Nephron (organoid): ENCODE measurements around the gene DRC1.
"Not testable (repeated sequence)": the region's sequence is repeated elsewhere in the genome, so short reads cannot be mapped to it uniquely, and the experiment has no call there.

ENCODE experiments used
- H3K27ac Mint-ChIP-seq, 3 experiments: 2 replicates each; pipeline ENCODE4 v1.8.0; 2020; ENCODE audit warnings: mixed read lengths in 3 of 3, mild to moderate bottlenecking in 2 of 3, moderate library complexity in 1 of 3
- H3K27me3 Mint-ChIP-seq: 2 replicates; pipeline ENCODE4 v1.8.0; 2021; ENCODE audit warnings: low read depth, mild to moderate bottlenecking, moderate library complexity, mixed read lengths
- H3K36me3 Mint-ChIP-seq: 2 replicates; pipeline ENCODE4 v1.8.0; 2020; ENCODE audit warnings: low read depth, mixed read lengths
- H3K4me1 Mint-ChIP-seq: 2 replicates; pipeline ENCODE4 v1.8.0; 2020; ENCODE audit warnings: mixed read lengths
- H3K4me3 Mint-ChIP-seq, 3 experiments: 2 replicates each; pipeline ENCODE4 v1.8.0; 2020; ENCODE audit warnings: mild to moderate bottlenecking in 3 of 3, mixed read lengths in 3 of 3, moderate library complexity in 2 of 3
- H3K9me3 Mint-ChIP-seq: 2 replicates; pipeline ENCODE4 v1.8.0; 2020; ENCODE audit warnings: mixed read lengths
- CTCF ChIP-seq, 3 experiments: fragments of 200-600 bp; sonication (generic); IDR thresholded peaks; one replicate each; pipeline ENCODE4 v1.5.0; 2021; ENCODE audit warnings: antibody characterized with exemption in 3 of 3; ENCODE audit not compliant: unreplicated experiment in 3 of 3

DRC1 gene

GRCh38 chr2:26359886-26360473 lies 41.7 kb upstream of the DRC1 start:
- Mint-ChIP-seq H3K9me3 (no peaks in the 10 kb centered on the region), H3K27ac (no peak overlapping the region), H3K27me3 (no peaks in the 10 kb centered on the region), H3K36me3 (peaks cover 6% of the 10 kb centered on the region), H3K4me1 (peaks cover 22% of the 10 kb centered on the region), H3K4me3 (no peak overlapping the region)
- no peak for TF ChIP-seq CTCF (IDR thresholded peaks at IDR 0.05; ENCODE audit: unreplicated experiment in 3 of 3)

GRCh38 chr2:26363323-26363722 lies 38.4 kb upstream of the DRC1 start:
- Mint-ChIP-seq H3K27ac (no peak overlapping the region), H3K9me3 (no peaks in the 10 kb centered on the region), H3K36me3 (peaks cover 17% of the 10 kb centered on the region), H3K4me1 (peaks cover 6% of the 10 kb centered on the region), H3K4me3 (no peak overlapping the region), H3K27me3 (no peaks in the 10 kb centered on the region)
- TF ChIP-seq CTCF (IDR thresholded peaks at IDR 0.05; ENCODE audit: unreplicated experiment in 3 of 3) = no peak

GRCh38 chr2:26363958-26364357 lies 37.8 kb upstream of the DRC1 start:
- H3K4me3 Mint-ChIP-seq = no peak overlapping the region
- H3K4me1 Mint-ChIP-seq = peaks cover 6% of the 10 kb centered on the region
- peaks cover 23% of the 10 kb centered on the region for H3K36me3 Mint-ChIP-seq
- no peak for TF ChIP-seq CTCF (IDR thresholded peaks at IDR 0.05; ENCODE audit: unreplicated experiment in 3 of 3)
- H3K27ac Mint-ChIP-seq = no peak overlapping the region
- H3K9me3 Mint-ChIP-seq = no peaks in the 10 kb centered on the region
- no peaks in the 10 kb centered on the region for H3K27me3 Mint-ChIP-seq

- Mint-ChIP-seq H3K27ac (no peak overlapping the region), H3K36me3 (peaks cover 29% of the 10 kb centered on the region), H3K27me3 (no peaks in the 10 kb centered on the region), H3K4me1 (peaks cover 3% of the 10 kb centered on the region), H3K9me3 (no peaks in the 10 kb centered on the region), H3K4me3 (no peak overlapping the region)
- TF ChIP-seq CTCF (IDR thresholded peaks at IDR 0.05; ENCODE audit: unreplicated experiment in 3 of 3) = no peak
These were observed 37.1 kb upstream of the DRC1 start for GRCh38 chr2:26364669-26365068.

- TF ChIP-seq CTCF (IDR thresholded peaks at IDR 0.05; ENCODE audit: unreplicated experiment in 3 of 3) = no peak
- no peaks in the 10 kb centered on the region for H3K4me1 Mint-ChIP-seq
- H3K4me3 Mint-ChIP-seq = no peak overlapping the region
- H3K9me3 Mint-ChIP-seq = peaks cover 2% of the 10 kb centered on the region
- peaks cover 39% of the 10 kb centered on the region for H3K36me3 Mint-ChIP-seq
- no peaks in the 10 kb centered on the region for H3K27me3 Mint-ChIP-seq
- no peak overlapping the region for H3K27ac Mint-ChIP-seq
These were observed 34.8 kb upstream of the DRC1 start for GRCh38 chr2:26366957-26367356.

- H3K4me3 Mint-ChIP-seq, H3K4me1 Mint-ChIP-seq, H3K9me3 Mint-ChIP-seq, H3K27ac Mint-ChIP-seq, H3K27me3 Mint-ChIP-seq: not testable (repeated sequence)
- peaks cover 55% of the 10 kb centered on the region for H3K36me3 Mint-ChIP-seq
These were observed 32.1 kb upstream of the DRC1 start for GRCh38 chr2:26369664-26370063.

GRCh38 chr2:26370909-26371308 lies 30.8 kb upstream of the DRC1 start:
- H3K4me3 Mint-ChIP-seq, H3K9me3 Mint-ChIP-seq, H3K4me1 Mint-ChIP-seq, H3K27ac Mint-ChIP-seq, H3K27me3 Mint-ChIP-seq: not testable (repeated sequence)
- H3K36me3 Mint-ChIP-seq = peaks cover 60% of the 10 kb centered on the region
